ENCODE data around the gene SPINK2.

DNA sequence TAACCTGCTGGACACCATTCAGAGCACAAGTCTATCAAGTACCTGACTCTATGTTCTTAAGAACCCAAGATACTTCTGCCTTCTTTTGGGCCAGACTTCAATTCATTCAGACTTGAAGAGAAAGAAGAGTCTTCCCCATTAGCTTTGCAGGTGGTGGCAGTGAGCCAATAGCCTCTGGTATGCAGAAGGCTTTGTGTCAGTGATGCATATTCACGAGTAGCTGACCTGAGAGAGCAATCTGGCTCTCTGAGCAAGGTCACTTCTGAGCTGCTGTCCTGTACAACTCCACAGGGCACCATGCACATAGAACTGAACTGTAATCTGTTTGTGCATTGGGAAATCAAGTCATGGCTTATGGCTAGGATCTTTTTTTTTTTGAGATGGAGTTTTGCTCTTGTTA is 39.9 kb upstream of the SPINK2 start:
- no peak for TF ChIP-seq GATA2 (IDR thresholded peaks at IDR 0.05; ENCODE audit: low read depth, low read length)
- TF ChIP-seq GATA3 (IDR thresholded peaks at IDR 0.05; ENCODE audit: low read depth, low read length): no peak
